NK-92 (cell line): ENCODE results near the gene GPR15LG.

Experiments used
- DNase-seq: peaks from one replicate; lab custom pipeline; 2025; ENCODE audit not compliant: unreplicated experiment; lab: John Stamatoyannopoulos, UW

The GPR15LG gene

GRCh38 chr10:84214046-84214572 is 40.5 kb downstream of the GPR15LG start:
- no peak for DNase-seq

DNA sequence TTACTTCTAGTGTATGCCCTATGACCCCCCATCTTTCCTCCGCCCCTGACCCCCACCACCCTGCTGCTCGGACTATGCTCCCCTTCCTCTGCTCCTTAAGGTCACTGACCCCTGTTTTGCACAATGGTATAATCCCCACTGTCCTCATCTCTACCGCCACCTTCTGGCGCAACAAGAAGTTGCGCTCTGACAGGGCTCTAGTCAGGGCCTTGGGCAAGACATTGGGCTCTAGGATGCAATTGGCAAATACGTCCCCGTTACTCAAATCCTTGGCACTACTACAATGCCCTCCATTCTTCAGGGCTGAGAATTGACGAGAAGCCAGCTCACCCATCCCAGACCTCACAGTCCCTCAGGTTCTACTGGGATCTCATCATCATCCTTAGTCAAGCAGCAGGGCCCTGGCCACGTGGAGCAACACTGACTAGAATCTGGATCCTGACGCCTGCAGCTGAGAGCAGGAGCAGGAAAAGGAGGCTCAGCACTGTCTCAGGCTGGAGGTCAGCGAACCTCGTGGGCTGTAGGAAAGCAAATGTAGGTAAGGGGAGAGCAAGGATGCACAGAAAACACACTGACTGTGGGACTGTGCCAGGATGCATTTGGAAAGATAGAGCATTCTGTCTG is 41.1 kb downstream of the GPR15LG start:
- no peak for DNase-seq

GRCh38 chr10:84216834-84217233 is 43.2 kb downstream of the GPR15LG start:
- no peak for DNase-seq

DNA sequence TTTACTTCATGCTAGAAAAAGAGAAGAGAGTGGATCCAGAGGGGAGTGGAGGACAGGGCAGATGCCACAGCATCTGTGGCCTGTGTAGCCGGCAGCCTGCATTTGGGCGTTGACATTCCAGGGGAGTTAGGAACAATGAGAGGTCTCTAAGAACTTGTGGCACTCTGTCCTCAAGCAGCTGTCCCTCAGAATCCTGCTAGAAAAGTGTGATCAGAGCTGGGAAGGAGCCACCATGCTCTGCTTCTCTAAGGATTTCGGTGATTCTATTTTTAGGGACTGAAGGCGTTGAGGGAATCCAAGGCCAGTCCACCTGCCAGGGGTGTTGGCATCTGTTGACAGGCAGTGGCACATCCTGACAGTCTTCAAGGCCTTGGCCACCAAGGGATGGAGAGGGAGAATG is 44.1 kb downstream of the GPR15LG start:
- no peak for DNase-seq

DNA sequence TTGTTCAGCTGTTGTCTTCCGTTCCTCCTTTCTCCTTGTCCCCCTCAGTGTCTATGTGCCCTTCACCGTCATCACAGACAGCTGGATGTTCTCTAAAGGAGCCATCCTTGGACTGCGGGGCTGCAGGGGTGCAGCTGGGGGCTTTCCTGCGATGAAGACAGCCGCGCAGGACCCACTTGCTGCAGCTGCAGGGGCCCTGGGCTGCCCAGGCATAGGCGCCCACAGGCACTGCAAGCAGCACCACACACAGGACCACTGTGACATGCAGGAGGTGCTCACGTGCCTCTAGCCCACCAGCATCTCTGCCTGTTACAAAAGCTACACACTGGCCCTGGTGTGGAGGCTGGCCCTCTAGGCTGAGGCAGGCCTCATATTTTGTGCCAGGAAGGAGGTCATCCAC is 48.3 kb downstream of the GPR15LG start:
- no peak for DNase-seq

- no peak for DNase-seq
These were observed 50.9 kb downstream of the GPR15LG start for GRCh38 chr10:84224411-84225028.

- DNase-seq: no peak
These were observed 52.0 kb downstream of the GPR15LG start, which contains the start of gene LRIT2 for GRCh38 chr10:84225427-84226173. TSS of gene LRIT2 (minus strand) at chr10:84225544. CDS start at chr10:84225520, 24 bp downstream.

GRCh38 chr10:84226616-84227015 is 53.0 kb downstream of the GPR15LG start:
- DNase-seq: no peak

- no peak for DNase-seq
These were observed 54.2 kb downstream of the GPR15LG start for GRCh38 chr10:84227810-84228209.

DNA sequence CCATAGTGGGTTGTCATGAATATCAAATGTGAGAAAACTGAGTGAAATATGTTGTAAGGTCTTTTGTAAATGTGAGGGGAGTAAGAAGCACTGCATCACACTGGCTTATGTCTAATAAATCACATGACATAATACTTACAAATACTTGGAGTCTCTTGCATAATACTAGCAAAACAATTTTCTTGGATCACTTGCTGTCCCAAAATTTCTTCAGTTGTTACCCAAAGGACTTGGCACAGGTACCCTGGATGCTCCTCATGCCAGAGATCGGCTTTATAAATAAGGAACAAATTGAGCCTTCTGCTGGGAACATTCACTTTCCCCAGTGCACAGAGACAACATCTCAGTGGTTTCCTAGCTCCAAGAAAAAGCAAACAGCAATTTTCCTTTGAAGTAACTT is 56.8 kb downstream of the GPR15LG start:
- DNase-seq: no peak

DNA sequence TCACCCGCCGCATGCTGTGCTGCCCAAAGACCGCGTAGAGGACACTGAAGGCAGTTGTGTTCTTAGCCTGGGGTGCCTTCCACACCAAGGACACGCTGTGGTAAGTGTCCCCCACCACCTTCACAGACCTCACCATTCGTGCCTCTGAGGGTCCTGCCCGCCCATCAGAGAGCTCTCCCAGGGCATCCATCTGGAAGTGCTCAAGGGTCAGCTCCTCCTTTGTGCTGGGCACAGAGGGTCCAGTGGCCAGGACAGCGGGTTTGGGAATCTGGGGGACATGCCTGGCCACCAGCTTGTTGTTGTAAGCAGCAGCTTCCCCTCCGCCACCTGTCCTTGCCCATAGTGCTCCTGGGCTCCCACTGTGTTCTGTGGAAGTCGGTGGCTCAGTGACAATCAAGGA is 58.8 kb downstream of the GPR15LG start:
- no peak for DNase-seq

DNA sequence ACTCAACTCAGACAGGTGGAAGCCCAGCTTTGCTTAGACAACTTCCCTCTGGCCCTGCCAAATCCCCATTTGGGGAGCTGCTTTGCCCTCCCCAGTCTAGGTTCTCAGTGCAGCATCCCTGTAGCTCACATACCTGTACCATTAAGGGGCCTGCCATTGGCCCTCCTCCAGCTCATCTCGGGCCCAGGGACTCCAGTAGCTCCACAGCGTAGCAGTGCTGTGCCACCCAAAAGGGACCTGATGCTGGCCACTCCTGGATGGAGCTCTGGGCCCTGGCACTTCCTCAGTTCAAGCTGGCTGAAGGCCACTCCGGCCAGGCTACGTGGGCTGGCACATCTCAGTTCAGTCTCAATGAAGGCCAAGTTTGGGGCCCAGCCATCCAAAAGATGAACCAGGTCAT is 60.3 kb downstream of the GPR15LG start:
- DNase-seq: no peak

- DNase-seq: no peak
These were observed 60.9 kb downstream of the GPR15LG start for GRCh38 chr10:84234479-84234878.
